Adrenal gland (tissue), 12 donors: ENCODE measurements around the gene ADD3. TPM values are rescaled to one million over a fixed set of nuclear protein-coding genes. Genes with fewer than 3 reads are reported as not detected.

ENCODE experiments used
- DNase-seq, 7 donors: peaks; one replicate each; pipeline ENCODE4 v3.0.0-alpha.2; 2019 to 2020
- H3K27ac ChIP-seq, 5 donors: fragments of 200-600 bp; sonication (generic) in 4 of 5; 1 replicate in 3 of 5; 2 replicates in 2 of 5; pipeline versions ENCODE4 v1.5.1 to v1.8.0; 2016 to 2020; ENCODE audit warnings: mild to moderate bottlenecking in 1 of 5
- H3K27me3 ChIP-seq: fragments of 200-600 bp; 2 replicates; pipeline ENCODE4 v1.8.0; 2021
- H3K36me3 ChIP-seq, 2 donors: fragments of 200-600 bp; replicated peaks in 1 of 2; 1 replicate in 1 of 2; 2 replicates in 1 of 2; pipeline versions ENCODE4 v1.5.1 to v1.8.0; 2018 to 2022
- H3K4me1 ChIP-seq, 2 donors: fragments of 200-600 bp; replicated peaks in 1 of 2; 1 replicate in 1 of 2; 2 replicates in 1 of 2; pipeline versions ENCODE4 v1.5.1 to v1.8.0; 2018 to 2021
- H3K4me3 ChIP-seq, 4 donors: fragments of 200-600 bp; sonication (generic) in 3 of 4; one replicate each; pipeline ENCODE4 v1.5.1; 2016 to 2018
- H3K9me3 ChIP-seq, 3 donors: fragments of 200-600 bp; sonication (generic) in 1 of 3; replicated peaks in 1 of 3; 1 replicate in 2 of 3; 2 replicates in 1 of 3; pipeline versions ENCODE4 v1.5.1 to v1.8.0; 2016 to 2021
- POLR2A ChIP-seq, 2 donors: fragments of 450-650 bp; IDR thresholded peaks; one replicate each; pipeline ENCODE4 v1.6.1; 2017; ENCODE audit warnings: antibody characterized with exemption in 2 of 2, mild to moderate bottlenecking in 2 of 2, moderate library complexity in 1 of 2
- WGBS, 4 donors: extraction: QIAGEN DNeasy Blood & Tissue Kit in 2 of 4; methylation state at CpG; one replicate each; pipeline versions ENCODE4 v1.1.5 to v1.1.7; 2013 to 2017; 5-methylcytosine and 5-hydroxymethylcytosine counted together
- intact Hi-C, 2 donors: fragments of 100-400 bp; cut with DNase I; formaldehyde crosslinking; loops; one replicate each; pipeline versions ENCODE4 v1.14.1 to v1.15.0; 2022 to 2023
- polyA plus RNA-seq, 3 donors: library from polyadenylated mRNA; stranded (reverse); fragments of 200-250 nt in 2 of 3; fragments of 350-450 nt in 1 of 3; fragmentation: Illumina TruSeq in 1 of 3; extraction: RNeasy Lipid Tissue Mini Kit (QIAGEN cat#74804) in 1 of 3; gene quantifications; one replicate each; pipeline ENCODE4 v1.2.3, GENCODE V29; 2013 to 2014
- total RNA-seq, 9 donors: library from RNA; depleted of rRNA in 4 of 9; stranded (reverse); fragments of >200 nt in 4 of 9; fragments of 120-200 nt in 1 of 9; fragmentation: NEBNext Ultra II Directional in 1 of 9; extraction: Animal tissue kit (Norgen Biotek cat#: 25700) in 1 of 9; gene quantifications; one replicate each; pipeline versions ENCODE4 v1.1.0 to v1.2.4, GENCODE V29; 2013 to 2023
- TF ChIP-seq, protein P1 (sequence below), 6 experiments: fragments of 450-650 bp in 4 of 6; fragments of 200-600 bp in 2 of 6; sonication (generic) in 1 of 6; IDR thresholded peaks; 1 replicate in 5 of 6; 2 replicates in 1 of 6; pipeline versions ENCODE4 v1.5.1 to v1.8.0; 2016 to 2021; ENCODE audit warnings: antibody characterized with exemption in 6 of 6, mild to moderate bottlenecking in 2 of 6, moderate library complexity in 1 of 6
- donor health status: healthy with polysubstance abuse.
- donor health status: Bipolar disorder and iron deficiency.
- donor health status: DM: yes; HTN: yes; CAD: no.
- donor health status: DM: no; HTN: no; CAD: no.
- donor health status: DM: no; HTN: no; CAD: no.
- donor health status: DM: yes; HTN: yes; CAD: no.

Gene ADD3
- total and polyA plus RNA-seq, 12 donors = 15.6 to 122 (median 43.4) TPM

DNA sequence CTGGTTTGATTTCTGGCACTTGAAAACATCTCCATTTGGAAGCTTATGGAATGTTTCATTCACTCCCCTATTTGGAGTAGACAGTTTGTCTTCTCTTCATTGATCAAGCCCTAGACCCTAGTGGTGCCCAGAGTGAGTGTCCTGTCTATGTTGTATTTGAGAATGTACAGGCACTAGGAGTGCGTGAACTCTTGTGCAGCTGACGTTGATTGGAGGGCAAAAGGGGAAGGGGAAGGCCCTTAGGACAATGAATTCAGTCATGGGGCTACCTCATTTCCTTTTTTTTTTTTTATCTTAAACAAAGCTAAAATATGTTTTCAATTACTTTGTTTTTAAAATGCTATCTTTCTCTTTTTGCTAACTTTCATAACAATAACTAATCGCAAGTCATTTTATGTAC lies 66.5 kb downstream of the ADD3 start:
- no peaks in the 10 kb centered on the region for H3K27me3 ChIP-seq
- intact Hi-C loops = loop anchor here in 1 of 2 donors (10.0 kb wide), 1 partner anchor 59 kb away; no protein-coding TSS in a partner anchor
- no peak overlapping the region for H3K4me3 ChIP-seq
- H3K9me3 ChIP-seq = no peaks in the 10 kb centered on the region
- WGBS, 4 donors = 59 to 79% (median 73%) methylated on average over 3 of the region's 3 CpGs
- TF ChIP-seq, protein P1, sequence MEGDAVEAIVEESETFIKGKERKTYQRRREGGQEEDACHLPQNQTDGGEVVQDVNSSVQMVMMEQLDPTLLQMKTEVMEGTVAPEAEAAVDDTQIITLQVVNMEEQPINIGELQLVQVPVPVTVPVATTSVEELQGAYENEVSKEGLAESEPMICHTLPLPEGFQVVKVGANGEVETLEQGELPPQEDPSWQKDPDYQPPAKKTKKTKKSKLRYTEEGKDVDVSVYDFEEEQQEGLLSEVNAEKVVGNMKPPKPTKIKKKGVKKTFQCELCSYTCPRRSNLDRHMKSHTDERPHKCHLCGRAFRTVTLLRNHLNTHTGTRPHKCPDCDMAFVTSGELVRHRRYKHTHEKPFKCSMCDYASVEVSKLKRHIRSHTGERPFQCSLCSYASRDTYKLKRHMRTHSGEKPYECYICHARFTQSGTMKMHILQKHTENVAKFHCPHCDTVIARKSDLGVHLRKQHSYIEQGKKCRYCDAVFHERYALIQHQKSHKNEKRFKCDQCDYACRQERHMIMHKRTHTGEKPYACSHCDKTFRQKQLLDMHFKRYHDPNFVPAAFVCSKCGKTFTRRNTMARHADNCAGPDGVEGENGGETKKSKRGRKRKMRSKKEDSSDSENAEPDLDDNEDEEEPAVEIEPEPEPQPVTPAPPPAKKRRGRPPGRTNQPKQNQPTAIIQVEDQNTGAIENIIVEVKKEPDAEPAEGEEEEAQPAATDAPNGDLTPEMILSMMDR (IDR thresholded peaks at IDR 0.05) = no peak
- no peak for TF ChIP-seq POLR2A (IDR thresholded peaks at IDR 0.05)
- DNase-seq = peak in 1 of 7 donors; percentile 28
- no peak overlapping the region for H3K27ac ChIP-seq
- H3K36me3 ChIP-seq = no peaks in the 10 kb centered on the region
- peaks cover 21 to 60% of the 10 kb centered on the region in 2 donors for H3K4me1 ChIP-seq

DNA sequence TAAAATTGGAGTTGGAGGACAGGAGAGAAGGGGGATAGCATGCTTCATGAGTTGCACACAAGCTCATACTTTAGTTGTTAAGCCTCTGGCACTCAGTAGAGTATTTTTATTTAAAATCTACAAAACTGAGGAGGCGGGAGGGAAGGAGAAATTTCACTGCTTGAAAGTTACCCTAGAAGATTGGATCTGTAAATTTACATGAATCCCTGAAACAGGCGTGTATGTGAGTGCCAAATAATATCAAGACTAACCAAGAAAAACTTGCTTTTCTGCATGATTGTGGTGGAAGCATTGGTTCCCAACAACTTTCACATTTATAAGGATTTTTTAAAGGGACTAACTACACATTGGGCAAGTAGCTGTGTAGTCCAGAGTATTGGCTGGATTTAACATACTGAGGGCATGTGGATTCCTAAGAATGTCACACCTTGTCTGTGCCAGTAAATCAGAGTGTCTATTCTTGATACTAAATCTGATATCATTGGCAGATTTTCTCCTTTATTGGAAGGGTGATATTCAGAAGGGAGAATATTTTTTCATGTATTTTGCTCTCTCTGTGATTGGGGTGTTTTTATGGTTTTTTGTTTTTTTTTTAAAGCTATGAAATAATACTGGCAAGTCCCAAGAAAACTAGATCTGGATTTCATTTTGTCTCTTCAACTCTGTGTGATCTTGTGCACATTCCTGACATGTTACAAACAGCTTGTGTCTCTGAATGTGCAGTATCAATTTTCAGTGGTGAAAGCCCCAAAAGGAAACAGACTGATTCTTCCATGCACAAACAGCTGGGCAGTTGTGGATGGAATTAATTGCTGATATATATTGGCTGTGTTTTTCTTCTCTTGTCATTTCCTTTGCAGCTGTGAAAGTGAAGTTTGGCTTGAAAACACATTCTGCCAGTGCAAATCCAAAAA lies 67.2 kb downstream of the ADD3 start:
- no peak overlapping the region for H3K4me3 ChIP-seq
- peak overlapping the region in 2 of 5 donors; percentile 28 to 56 for H3K27ac ChIP-seq
- WGBS, 4 donors = 75 to 92% (median 87%) methylated on average over 2 of the region's 2 CpGs
- no peaks in the 10 kb centered on the region for H3K27me3 ChIP-seq
- H3K36me3 ChIP-seq = no peaks in the 10 kb centered on the region
- no peak for DNase-seq
- no peaks in the 10 kb centered on the region for H3K9me3 ChIP-seq
- peaks cover 18 to 53% of the 10 kb centered on the region in 2 donors for H3K4me1 ChIP-seq
- intact Hi-C loops = loop anchor here in 1 of 2 donors (10.0 kb wide), 1 partner anchor 60 kb away; no protein-coding TSS in a partner anchor
- TF ChIP-seq POLR2A (IDR thresholded peaks at IDR 0.05) = no peak
- TF ChIP-seq, protein P1 (IDR thresholded peaks at IDR 0.05) = no peak

- TF ChIP-seq, protein P1 (IDR thresholded peaks at IDR 0.05) = no peak
- TF ChIP-seq POLR2A (IDR thresholded peaks at IDR 0.05) = no peak
- no peaks in the 10 kb centered on the region for H3K36me3 ChIP-seq
- intact Hi-C loops = loop anchor here in 1 of 2 donors (10.0 kb wide), 1 partner anchor 61 kb away; no protein-coding TSS in a partner anchor
- H3K9me3 ChIP-seq = no peaks in the 10 kb centered on the region
- H3K4me1 ChIP-seq = peaks cover 18 to 47% of the 10 kb centered on the region in 2 donors
- no peak overlapping the region for H3K4me3 ChIP-seq
- H3K27me3 ChIP-seq = no peaks in the 10 kb centered on the region
- DNase-seq = no peak
- H3K27ac ChIP-seq = peak overlapping the region in 1 of 5 donors; percentile 56
These were observed 67.9 kb downstream of the ADD3 start for GRCh38 chr10:110075686-110076085.

DNA sequence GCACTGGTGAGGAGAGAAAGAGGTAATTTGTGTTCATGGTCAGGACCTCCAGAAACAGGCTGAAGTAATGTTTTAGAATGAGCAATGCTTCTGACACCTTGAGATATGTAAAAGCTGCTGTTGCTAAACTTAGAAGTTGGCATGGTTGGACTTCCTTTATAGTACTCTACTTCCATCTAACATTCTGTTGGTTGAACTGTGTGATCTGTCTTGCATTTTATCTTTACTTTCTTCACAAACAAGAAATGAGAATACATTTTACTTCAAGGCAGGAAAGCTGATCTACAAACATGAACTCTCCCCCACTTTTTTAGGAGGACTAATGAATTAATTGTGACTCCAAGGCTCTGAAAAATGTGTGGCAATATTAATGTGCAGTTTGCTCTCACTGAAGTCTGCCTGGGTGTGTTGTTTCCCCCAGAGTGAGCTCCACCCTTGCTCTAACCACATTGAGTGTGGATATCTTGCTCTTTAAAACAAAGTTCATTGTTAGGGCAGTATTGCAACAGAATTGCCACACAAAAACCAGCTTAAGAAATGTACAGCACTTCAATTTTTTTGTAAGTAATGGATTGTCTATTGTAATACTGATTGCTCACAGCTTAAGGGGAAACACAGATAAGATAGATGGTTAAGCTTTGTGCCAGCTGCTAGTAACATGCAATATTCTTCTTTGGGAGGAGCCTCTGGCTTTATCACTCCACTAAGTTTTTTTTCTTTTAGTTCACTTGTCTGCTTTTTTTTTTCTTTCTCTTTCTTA lies 69.0 kb downstream of the ADD3 start:
- intact Hi-C loops = loop anchor here in 1 of 2 donors (10.0 kb wide), 1 partner anchor 62 kb away; no protein-coding TSS in a partner anchor
- H3K9me3 ChIP-seq = no peaks in the 10 kb centered on the region
- H3K4me3 ChIP-seq = peak overlapping the region in 1 of 4 donors; percentile 21
- DNase-seq = peak in 6 of 7 donors; percentile 24 to 77 (median 56)
- no peaks in the 10 kb centered on the region for H3K36me3 ChIP-seq
- H3K27me3 ChIP-seq = no peaks in the 10 kb centered on the region
- H3K4me1 ChIP-seq = peaks cover 18 to 50% of the 10 kb centered on the region in 2 donors
- H3K27ac ChIP-seq = peak overlapping the region in 4 of 5 donors; percentile 18 to 76 (median 51)
- TF ChIP-seq, protein P1 (IDR thresholded peaks at IDR 0.05) = no peak
- no peak for TF ChIP-seq POLR2A (IDR thresholded peaks at IDR 0.05)
